GM20000 (cell line): ENCODE results near the gene ZSWIM9.
"Not testable (repeated sequence)": the region's sequence is repeated elsewhere in the genome, so short reads cannot be mapped to it uniquely, and the experiment has no call there.

Experiments
- DNase-seq: peaks from one replicate; pipeline ENCODE4 v3.0.0; 2012; ENCODE audit warnings: low spot score
- TF ChIP-seq, protein P1 (sequence below): IDR thresholded peaks from 2 replicates; pipeline ENCODE4 v1.5.1; 2012; ENCODE audit warnings: mild to moderate bottlenecking, control low read depth; ENCODE audit errors: extremely low read depth, missing control alignments

ZSWIM9 gene

GRCh38 chr19:48216933-48217332 is 46.5 kb downstream of the ZSWIM9 start:
- TF ChIP-seq, protein P1, sequence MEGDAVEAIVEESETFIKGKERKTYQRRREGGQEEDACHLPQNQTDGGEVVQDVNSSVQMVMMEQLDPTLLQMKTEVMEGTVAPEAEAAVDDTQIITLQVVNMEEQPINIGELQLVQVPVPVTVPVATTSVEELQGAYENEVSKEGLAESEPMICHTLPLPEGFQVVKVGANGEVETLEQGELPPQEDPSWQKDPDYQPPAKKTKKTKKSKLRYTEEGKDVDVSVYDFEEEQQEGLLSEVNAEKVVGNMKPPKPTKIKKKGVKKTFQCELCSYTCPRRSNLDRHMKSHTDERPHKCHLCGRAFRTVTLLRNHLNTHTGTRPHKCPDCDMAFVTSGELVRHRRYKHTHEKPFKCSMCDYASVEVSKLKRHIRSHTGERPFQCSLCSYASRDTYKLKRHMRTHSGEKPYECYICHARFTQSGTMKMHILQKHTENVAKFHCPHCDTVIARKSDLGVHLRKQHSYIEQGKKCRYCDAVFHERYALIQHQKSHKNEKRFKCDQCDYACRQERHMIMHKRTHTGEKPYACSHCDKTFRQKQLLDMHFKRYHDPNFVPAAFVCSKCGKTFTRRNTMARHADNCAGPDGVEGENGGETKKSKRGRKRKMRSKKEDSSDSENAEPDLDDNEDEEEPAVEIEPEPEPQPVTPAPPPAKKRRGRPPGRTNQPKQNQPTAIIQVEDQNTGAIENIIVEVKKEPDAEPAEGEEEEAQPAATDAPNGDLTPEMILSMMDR, result no peak

GRCh38 chr19:48218997-48219396 is 48.5 kb downstream of the ZSWIM9 start:
- TF ChIP-seq, protein P1, result no peak
- DNase-seq, result no peak

More at GRCh38 chr19:48216933-48217332, 46.5 kb downstream of the ZSWIM9 start:
- no peak for DNase-seq

GRCh38 chr19:48220784-48221183 is 50.3 kb downstream of the ZSWIM9 start:
- DNase-seq, result not testable (repeated sequence)

DNA sequence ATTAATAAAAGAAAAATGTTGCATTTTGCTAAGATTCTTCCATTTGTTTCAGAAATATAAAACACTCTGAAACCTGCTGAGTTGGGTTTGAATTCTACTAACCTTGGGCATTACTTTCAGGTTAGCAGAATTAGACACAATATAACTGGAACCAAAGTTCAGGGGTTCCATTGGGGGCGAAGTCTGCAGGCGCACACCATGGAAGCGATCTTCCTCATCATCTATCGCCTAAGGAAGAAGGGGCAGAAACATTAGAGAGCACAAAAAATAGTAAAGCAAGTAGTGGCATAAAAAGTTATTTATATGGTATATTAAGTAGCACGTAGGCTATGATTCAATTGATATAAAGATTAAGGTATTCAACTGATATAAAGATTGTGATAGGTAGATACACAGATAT is 51.1 kb downstream of the ZSWIM9 start:
- no peak for DNase-seq

GRCh38 chr19:48230555-48231129 is 60.2 kb downstream of the ZSWIM9 start:
- TF ChIP-seq, protein P1, result no peak

More for the DNA sequence above, 51.1 kb downstream of the ZSWIM9 start:
- TF ChIP-seq, protein P1, result no peak

GRCh38 chr19:48237057-48237456 is 66.6 kb downstream of the ZSWIM9 start:
- TF ChIP-seq, protein P1, result no peak
- DNase-seq, result no peak

More at GRCh38 chr19:48230555-48231129, 60.2 kb downstream of the ZSWIM9 start:
- no peak for DNase-seq

GRCh38 chr19:48239120-48239519 is 68.6 kb downstream of the ZSWIM9 start:
- DNase-seq, result no peak
- TF ChIP-seq, protein P1, result no peak

GRCh38 chr19:48239582-48240141 is 69.2 kb downstream of the ZSWIM9 start:
- TF ChIP-seq, protein P1, result no peak
- no peak for DNase-seq

GRCh38 chr19:48241771-48242170 is 71.3 kb downstream of the ZSWIM9 start:
- not testable (repeated sequence) for DNase-seq
